ENCODE measurements around the gene ATP1B3.
"Not testable (repeated sequence)": the region's sequence is repeated elsewhere in the genome, so short reads cannot be mapped to it uniquely, and the experiment has no call there.

Gene ATP1B3

DNA sequence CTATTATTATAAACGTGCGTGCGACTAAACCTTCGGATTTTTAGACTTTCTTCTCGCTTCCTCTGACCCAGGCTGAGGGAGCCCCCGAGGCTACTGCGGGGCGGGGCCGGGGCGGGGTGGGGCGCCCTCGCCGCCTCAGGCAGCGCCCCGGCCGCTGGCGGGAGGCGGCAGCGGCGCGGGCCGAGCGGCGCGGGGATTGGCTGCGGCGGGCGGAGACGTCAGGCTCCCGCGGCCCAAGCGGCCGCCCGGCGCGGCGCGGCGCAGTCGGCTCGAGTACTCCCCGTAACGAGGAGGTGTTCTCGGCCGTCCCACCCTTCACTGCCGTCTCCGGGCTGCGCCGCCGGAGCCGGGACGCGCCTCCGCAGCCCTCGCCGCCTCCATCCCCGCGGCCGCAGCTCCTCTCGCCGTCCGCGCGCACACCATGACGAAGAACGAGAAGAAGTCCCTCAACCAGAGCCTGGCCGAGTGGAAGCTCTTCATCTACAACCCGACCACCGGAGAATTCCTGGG lies at the start of gene ATP1B3:
ATP1B3 (plus strand) TSS at position 263 of the 510 bp plus-strand sequence; CDS start at position 422, 159 bp downstream.
- DNase-seq = peak; percentile 28

DNA sequence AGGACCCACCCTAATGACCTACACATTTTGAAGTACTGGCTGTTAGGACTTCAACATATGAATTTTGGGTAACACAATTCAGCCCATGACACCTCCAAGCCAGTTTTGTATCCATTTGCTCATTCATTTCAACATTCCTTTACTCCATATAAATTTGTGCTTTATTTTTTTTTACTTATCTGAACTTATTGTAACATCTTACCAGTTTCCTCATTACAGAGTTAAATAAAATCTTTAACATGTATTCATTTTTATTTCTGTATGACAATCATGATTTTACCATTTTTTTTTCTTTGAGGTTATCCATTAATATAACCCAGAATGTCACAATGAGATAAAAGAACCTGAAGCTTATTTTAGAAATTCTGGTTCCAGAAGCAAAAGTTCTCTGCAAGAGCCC lies 48.0 kb upstream of the ATP1B3 start:
- no peak for DNase-seq

DNA sequence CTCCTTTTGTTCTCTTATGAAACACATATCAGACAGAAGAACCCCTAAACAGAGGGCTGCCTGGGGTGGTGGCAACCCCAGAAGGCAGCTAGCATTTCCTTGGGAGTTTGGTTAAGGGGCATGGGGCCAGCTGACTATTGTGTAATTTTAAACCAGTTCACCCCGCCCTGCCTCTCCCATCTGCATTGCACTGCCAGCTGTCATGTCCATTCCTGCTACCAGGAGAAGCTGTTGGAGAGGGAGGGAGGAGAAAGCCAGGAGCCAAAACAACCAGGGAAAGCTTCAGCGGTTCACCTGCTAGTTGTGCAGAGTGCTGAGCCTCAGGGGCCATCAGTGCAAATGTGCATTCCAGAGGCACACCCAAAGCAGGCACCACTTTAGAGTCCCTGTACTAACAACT lies 47.6 kb upstream of the ATP1B3 start:
- DNase-seq = no peak

DNA sequence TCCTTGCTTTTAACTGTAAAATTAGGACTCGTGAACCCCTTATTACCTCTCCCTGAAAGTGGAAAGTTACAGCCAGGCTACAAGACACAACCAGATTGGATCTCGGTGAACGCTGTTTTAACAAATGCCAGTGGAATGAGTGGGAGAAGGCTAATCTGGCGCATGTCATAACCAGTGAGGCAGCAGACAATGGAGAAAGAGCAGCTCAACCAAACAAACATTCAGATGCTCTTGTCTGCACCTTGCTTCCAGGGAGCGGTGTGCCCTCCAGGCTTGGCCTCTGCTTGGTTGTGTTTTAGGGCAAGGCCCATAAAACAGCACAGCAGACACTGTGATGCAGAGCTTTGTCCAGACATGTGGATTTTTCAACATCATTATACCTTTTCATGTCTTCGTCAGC lies 45.9 kb upstream of the ATP1B3 start:
- DNase-seq = no peak

DNA sequence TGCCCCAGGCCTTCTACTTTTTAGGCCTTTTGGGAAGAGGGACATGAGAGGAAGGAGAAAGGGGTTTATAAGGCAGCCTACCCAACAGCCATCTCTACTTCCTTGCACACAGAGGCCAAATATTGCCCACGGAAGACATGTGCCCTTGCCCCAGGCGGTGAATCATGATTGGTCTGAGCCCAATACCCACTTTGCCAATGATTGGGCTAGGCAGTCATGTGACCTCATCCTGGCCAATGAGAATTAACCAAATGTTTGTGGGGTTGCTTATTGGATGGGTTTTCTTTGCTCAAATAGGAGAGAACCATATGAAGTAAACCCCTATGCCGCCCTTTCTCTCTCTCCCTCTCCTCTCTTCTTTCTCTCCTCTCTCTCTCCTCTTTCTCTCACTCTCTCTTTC lies 42.2 kb upstream of the ATP1B3 start:
- DNase-seq = no peak

DNA sequence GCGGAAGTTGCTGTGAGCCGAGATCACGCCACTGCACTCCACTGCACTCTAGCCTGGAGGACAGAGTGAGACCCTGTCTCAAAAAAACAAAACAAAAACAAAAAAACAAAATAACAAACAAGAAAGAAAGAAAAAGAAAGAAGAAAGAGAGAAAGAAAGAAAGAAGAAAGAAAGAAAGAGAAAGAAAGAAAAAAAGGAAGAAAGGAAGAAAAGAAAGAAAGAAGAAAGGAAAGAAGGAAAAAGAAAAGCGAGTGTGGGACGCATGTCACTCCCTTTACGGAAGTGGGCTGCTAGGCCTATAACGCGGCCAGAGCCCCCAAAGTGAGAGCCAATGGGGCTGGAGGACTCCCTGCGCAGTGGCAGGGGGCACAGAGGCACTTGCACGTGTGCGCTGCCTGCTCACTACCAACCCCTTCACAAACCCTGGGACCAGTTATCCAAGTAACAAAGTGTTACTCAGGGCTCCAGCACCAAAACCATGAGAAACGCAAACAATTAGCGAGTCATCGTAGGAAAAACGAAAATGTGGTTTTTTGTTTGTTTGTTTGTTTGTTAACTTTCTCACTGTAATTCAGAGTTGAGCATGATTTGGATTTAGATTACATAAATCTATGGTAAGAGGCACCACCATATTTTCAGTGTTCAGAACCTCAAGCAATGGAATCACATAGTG lies 40.8 kb upstream of the ATP1B3 start:
- DNase-seq = no peak

DNA sequence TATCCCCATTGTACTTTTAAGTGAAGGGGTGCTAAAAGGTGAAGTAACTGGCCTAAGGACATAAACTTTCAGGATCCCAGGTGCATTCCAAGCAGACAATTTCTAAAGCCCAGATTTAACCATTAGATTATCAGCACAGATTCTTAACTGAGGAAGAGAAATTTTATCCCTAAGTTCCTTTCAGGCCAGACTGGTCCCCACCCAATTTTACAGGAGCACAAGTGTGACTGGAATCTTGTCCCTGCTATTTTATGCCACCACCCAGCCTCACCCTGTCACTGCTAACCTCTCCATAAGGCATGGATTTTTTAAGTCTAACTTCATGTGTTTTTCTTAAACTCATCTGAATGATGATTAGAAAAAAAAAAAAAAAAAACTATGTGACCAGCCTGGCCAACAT lies 37.1 kb upstream of the ATP1B3 start:
- DNase-seq = no peak

DNA sequence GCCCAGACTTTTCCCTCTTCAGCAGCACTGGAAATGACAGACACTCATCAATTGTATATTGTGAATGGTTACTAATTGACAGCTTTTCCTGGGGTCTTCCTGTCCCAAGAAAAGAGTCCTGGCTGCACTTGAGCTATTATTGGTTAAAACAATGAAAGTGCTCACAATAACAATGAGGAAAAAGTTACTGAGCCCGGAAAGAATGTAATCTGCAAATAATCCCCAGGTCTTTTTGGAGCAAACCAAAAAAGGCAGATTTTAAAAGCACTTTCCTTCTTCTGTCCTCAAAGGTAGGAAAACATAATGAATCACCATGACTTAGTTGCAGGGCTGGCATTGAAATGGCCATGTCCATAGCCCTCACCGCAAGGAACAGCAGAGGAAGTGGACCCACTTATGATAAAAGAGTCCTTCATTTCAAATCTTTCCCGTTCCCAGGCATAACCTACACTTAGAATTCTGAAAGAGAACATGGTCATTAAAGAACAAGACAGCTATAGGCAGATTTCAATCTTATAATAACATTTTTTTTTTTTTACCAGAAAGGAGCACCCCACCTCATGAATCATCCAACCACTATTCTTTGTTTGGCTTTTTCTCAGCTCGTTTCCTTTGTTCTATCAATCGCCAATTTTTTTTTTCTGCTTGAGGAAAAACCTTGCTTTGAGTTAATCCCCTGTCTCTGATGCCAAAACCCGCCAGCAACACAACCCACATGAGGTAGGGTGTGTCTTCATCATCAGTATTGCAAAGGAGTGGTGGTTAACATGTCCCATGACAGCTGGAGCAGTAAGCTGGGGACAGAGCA lies 35.5 kb upstream of the ATP1B3 start:
- no peak for DNase-seq

DNA sequence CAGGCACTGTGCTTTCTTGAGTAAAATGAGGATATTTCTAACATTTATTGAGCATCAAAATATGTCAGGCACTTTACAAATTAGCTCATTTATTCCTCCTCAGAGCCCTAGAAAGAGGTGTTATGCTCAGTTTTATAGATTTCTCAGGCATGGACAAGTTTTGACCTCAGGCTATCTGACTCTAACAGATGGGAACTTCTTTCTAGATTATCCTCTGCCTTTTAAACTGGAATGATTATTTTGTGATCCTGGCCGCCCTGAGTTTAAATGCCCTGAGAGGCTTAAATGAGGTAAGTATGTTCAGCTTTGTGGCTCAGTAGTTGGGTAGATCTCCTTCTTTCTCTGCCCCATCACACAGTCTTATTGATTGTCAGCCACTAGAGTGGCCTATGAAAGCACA lies 32.3 kb upstream of the ATP1B3 start:
- no peak for DNase-seq

DNA sequence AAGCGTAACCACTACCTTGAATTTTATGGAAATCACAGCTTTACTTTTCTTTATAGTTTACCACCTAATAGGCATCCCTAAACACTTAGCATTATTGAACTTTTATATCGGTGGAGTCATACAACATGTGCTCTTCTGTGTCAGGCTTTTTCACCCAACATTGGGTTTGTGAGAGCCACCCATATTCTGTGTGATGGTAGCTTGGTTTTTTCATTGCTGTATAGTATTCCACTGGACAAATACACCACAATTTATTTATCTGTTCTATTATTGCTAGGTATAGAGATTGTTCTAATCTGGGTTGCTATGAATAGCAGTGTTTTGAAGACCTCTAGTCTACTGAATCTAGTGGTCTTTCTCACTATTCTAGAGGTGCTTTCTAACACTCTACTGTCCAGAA lies 31.6 kb upstream of the ATP1B3 start:
- no peak for DNase-seq

DNA sequence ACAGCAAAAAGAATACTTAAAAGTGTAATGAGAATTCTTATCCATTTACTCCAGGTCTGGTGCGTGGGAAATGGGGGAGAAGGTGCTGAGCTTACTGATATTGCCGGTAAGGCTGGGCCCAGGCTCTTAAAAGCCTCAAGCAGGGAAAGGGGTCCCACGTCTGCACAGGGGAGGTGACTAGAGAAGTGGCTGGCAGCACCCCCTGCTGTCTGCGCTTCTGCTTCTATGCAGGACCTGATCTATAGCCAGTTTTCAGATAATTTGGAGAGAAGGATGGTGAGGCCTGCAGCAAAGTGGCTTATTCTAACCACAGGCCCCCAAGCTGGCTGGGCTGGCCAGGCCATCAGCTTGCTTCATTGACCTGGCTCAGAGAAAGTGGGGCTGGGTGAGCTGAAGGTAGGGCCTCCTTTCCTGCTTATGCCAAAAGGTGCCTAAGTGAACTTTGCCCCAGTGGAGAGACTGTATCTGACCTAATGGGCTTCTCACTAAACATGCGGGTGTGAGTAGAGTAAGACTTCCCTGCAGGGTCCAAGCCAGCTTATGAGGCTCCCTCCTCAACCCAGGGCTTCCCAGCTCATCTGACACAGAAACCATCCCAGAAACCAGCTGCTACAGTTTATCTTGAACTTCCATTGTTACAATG lies 30.9 kb upstream of the ATP1B3 start:
- DNase-seq = no peak

DNA sequence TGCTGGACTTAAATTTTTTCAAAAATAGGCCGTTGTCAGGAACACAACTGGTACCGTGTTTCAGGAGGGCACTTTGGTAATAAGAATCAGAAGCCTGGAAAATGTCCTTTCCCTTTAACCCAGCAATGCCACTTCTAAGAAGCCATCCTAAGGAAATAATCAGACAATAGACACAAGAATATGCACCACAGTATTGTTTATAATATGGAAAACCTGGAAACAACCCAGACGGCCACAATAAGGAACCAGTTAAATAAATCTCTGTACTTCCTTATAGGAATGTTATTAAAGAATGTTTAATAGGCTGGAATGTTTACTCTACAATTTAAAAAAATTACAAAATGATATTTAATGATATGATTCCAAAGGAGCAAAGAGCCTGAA lies 30.4 kb upstream of the ATP1B3 start:
- no peak for DNase-seq

DNA sequence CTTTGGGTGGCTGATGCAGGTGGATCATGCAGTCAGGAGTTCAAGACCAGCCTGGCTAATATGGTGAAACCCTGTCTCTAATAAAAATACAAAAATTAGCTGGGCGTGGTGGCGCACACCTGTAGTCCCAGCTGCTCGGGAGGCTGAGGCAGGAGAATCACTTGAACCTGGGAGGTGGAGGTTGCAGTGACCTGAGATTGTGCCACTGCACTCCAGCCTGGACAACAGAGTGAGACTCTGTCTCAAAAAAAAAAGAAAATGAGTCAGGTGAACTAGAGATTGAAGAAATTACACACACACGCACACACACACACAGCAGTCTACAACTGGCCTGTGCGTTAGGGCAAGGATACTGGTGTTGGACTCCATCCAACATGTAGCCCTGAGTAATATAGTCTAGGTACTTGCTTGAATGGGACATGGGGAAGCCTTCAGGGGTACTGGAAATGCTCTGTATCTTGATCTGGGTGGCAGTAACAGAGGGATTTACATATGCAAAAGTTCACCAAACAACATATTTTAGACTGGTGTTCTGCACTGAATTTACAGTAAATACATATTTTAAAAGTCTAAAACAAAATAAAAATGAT lies 28.2 kb upstream of the ATP1B3 start:
- not testable (repeated sequence) for DNase-seq

DNA sequence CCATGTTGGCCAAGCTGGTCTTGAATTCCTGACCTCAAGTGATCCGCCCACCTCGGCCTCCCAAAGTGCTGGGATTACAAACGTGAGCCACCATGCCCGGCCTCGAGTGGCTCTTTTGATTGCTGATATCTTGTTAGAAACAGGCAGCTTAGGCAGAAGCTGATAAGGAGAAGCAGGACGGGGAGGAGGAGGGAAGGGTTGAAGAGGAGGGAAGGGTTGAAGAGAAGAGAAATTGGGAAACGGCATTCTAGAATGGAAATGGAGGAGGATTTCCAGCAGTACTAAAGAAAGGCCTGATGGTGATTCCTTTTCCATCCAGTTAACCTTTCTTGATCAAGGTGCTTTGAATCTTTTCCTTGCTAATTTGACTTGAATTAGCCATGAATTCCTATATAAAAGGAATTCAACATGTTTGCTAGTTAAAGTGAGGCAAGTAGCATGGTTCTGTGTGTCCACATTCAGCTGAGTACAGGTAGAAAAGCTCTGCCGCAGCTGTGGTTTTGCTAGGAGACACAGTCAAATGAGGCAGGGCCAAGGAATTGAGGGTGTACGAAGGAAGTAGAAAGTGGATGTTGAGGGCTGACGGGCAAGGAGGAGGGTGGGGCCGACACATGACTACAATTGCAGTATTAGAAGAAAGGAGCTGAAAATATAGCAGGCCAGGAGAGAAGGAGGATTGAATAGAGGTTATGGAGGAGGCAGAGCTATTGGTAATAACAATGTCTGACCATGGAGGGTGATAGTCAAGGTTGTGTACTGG lies 27.2 kb upstream of the ATP1B3 start:
- no peak for DNase-seq

DNA sequence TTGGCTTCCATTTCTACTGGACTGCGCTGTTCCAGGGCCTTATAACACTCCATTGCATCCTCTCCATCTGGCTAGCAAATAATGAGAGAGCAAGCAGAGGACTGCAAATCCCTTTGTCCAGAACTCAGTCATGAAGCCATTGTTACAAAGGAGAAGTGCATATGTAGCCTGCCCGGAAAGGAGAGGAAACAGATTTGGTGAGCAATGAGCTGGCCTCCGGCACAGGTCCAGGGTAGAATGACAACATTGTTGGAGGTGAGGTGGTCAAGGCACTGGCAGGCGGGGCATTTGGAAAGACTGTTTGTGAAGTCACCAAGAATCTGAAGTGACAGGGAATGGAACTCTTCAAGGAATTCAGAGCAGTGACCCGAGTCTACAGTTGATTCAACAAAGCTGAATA lies 25.0 kb upstream of the ATP1B3 start:
- no peak for DNase-seq

DNA sequence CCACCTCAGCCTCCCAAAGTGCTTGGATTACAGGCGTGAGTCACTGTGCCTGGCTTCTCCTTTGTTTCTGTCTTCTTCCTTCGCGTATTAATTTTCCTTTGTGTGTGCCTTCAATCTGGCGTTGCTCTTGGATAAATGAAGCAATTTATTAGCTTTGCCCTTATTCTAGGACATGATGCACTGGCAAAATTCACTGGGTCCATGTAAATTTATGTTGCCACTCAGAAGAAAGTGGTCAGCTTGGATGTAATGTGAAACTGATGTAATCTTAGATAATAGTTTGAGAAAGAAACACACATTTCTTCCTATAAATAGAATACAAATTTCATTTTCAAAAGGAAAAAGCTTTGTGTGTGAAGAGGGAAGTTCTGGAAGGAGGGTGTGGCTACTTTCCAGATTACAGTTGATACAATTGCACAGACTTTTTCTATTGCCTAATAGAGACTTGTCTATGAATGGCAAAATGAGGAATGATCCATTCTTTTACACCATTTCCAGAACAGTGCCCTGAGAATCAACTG lies 23.3 kb upstream of the ATP1B3 start:
- no peak for DNase-seq

DNA sequence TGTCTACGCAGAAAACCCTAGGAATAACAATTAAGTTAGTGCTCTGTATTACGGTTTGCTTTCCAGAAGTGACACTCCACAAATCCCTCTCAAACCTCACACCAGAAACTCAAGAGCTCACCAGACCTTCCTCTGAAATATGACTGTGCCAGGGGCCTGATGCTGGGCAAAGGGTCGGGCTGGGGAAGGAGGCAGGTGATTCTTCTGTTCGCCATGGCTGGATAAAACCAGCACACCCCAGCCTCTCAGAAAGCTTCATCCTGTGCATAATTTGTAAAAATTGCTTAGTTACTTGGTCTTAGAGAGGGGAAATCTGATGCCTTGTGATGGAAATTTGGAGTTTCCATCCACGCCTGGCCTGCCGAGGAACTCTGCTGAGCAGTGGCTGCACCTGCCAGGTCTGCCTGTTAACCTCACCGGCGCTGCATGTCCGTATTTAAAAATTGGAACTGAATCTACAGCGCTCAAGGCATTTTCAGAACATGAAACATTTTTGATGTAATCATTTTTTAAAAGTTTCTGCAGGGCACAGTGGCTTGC lies 22.7 kb upstream of the ATP1B3 start:
- no peak for DNase-seq

DNA sequence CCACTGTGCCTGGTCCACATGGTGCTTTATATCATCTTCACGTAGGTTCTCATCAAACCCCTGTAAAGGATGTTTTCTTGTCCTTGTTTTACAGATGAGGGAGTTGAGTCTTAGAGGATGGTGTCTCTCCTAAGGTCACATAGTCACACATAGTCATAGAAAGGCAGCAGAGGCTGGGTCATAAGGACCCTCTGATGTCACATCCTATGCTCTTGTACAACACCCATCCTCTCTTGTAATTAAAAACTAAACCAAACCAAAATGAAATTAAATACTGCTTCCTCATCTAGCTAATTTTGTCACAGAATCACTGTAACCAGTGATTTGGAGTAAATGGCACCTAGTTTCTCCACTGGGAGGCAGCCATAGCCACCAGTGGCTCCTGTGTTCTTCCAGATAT lies 21.8 kb upstream of the ATP1B3 start:
- DNase-seq = no peak

DNA sequence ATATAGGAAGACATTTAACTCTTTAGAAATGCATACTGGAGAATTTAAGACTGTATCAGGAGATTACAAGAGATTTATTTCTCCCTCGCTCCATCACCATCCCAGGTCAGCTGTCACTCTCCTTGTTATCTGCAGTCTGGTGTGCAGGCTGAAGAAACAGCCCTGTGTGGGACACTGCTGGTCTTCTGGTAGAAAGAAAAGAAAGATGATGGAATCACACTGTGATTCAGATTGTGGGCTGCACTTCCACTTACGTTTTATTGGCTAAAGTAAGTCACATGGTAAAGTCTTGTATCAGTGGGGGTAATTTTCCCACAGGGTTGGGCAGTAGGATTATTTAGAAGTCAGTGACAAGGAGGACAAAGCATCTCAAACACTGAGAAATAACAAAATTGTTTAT lies 18.1 kb upstream of the ATP1B3 start:
- no peak for DNase-seq

DNA sequence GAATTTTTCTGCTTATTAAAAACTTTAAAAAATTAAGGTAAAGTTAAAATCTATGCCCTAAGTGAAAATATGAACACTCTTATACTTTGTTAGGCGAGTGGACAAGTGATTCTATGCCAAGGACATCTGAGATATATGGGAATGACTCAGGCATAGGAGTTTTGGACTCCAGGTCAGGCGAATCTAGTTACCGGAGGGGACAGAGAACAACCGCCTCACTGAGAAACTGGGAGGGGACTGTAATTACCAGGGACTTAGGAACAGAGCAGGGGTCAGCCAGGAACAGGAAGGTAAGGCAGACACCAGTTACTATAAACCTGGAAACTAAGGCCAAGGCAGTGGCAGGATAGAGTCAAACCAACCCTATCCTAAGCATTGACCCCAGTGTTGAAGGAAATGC lies 16.8 kb upstream of the ATP1B3 start:
- no peak for DNase-seq

DNA sequence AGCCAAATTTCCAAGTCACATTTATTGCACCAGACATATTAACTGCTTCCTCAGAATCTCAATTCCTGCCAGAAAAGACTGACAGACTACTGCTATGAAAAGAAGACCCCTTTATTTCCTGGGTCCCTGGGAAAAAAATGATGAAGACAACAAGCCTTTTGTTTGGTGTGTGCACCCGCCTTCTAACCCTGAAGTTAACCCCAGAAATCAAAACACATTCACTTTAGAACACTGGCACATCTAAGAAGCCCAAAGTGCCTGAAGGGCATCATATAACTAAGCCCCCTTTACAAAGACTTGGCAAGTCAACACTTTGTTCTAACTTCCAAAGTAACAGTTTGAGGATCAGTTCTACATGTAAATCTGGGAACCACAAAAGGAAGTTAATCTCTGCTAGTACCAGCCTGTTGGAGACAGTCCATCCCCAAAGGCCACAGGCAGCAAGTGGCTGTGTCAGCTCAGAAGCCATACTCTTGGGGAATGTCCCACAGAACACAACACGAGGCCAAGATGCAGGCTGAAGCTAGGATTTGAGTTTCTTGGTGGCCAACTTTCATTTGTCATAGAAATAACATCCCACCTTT lies 16.3 kb upstream of the ATP1B3 start:
- no peak for DNase-seq

All from NCI-H748 treated with DMSO at 0.1 percent for 48 hours (cell line).